Measurements from ENCODE around the gene FUT7. TPM values are rescaled to one million over a fixed set of nuclear protein-coding genes. Genes with fewer than 3 reads are reported as not detected.
"Not testable (repeated sequence)": the region's sequence is repeated elsewhere in the genome, so short reads cannot be mapped to it uniquely, and the experiment has no call there.

FUT7 gene
- total RNA-seq, 1 donor: 2.6 TPM

- Histone ChIP-seq H3K27me3 (ENCODE audit: insufficient read depth, low read length) (no peaks in the 10 kb centered on the region), H3K4me1 (ENCODE audit: insufficient read depth, low read length) (no peaks in the 10 kb centered on the region), H3K4me3 (ENCODE audit: low read length) (no peak overlapping the region), H3K9me3 (ENCODE audit: low read depth, low read length) (no peaks in the 10 kb centered on the region)
Measured at GRCh38 chr9:137012694-137013570, 19.0 kb downstream of the FUT7 start.

DNA sequence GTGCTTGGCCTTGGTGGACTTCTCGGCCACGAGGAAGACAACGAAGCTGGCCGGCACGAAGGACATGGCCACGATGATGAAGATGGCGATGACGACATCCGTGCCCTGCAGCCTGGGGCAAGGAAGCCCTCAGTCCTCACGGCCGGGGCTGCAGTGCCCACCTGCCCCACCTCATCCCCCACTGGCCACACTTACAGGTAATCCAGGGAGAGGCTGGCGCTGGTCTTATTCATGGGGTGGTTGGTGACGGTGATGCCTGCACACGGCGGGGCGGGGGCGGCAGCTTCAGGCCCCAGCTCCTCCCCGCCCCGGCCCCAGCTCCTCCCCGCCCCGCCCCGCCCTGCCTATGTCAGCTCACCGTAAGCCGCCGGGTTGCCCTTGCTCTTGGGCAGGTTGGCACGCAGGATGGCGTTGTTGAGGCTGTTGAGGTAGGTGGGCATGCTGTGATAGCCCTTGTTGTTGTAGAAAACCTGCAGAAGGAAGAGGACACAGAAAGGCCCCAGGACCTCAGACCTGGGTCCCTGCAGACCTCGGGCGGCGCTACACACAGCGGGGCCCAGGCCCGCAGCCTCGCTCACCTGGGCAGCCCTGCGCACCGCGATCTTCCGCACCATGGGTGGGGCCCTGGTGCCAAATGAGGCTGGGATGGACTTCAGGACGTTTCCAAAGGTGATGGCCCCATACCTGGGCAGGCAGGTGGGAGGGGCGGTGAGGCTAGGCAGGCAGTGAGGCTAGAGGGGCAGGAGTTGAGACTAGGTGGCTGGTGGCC is 19.8 kb downstream of the FUT7 start:
- Histone ChIP-seq H3K4me1 (ENCODE audit: insufficient read depth, low read length) (no peaks in the 10 kb centered on the region), H3K27me3 (ENCODE audit: insufficient read depth, low read length) (no peaks in the 10 kb centered on the region), H3K9me3 (ENCODE audit: low read depth, low read length) (no peaks in the 10 kb centered on the region), H3K4me3 (ENCODE audit: low read length) (no peak overlapping the region)

GRCh38 chr9:137011156-137011555 is 20.7 kb downstream of the FUT7 start:
- Histone ChIP-seq H3K4me1 (ENCODE audit: insufficient read depth, low read length) (no peaks in the 10 kb centered on the region), H3K9me3 (ENCODE audit: low read depth, low read length) (no peaks in the 10 kb centered on the region), H3K27me3 (ENCODE audit: insufficient read depth, low read length) (no peaks in the 10 kb centered on the region), H3K4me3 (ENCODE audit: low read length) (no peak overlapping the region)

- Histone ChIP-seq H3K4me1 (ENCODE audit: insufficient read depth, low read length) (no peaks in the 10 kb centered on the region), H3K9me3 (ENCODE audit: low read depth, low read length) (no peaks in the 10 kb centered on the region), H3K4me3 (ENCODE audit: low read length) (no peak overlapping the region), H3K27me3 (ENCODE audit: insufficient read depth, low read length) (no peaks in the 10 kb centered on the region)
Measured at GRCh38 chr9:137009938-137010732, 21.8 kb downstream of the FUT7 start.

- H3K9me3 ChIP-seq (ENCODE audit: low read depth, low read length): no peaks in the 10 kb centered on the region
- H3K27me3 ChIP-seq (ENCODE audit: insufficient read depth, low read length): no peaks in the 10 kb centered on the region
- H3K4me1 ChIP-seq (ENCODE audit: insufficient read depth, low read length): no peaks in the 10 kb centered on the region
- H3K4me3 ChIP-seq (ENCODE audit: low read length): no peak overlapping the region
Measured at GRCh38 chr9:137009217-137009616, 22.7 kb downstream of the FUT7 start.

DNA sequence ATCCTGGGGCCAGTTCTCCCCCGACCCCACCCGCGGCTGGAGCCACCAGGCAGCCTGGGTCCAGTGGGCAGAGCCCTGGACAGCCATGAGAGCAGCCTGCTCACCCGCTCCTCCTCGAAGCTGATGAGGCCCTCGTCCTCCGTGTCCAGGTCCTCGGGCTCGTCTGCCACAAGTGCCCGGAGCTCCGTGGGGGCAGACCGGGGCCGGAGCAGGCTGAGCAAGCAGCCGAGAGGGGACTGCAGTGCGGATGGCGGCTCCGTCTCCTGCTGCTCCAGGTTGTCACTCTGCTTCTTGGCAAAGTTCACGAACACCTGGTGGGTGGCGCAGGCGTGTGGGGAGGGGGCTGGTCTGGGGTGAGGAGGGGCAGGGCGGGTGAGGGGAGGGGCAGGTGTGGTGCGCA is 23.6 kb downstream of the FUT7 start:
- Histone ChIP-seq H3K27me3 (ENCODE audit: insufficient read depth, low read length) (no peaks in the 10 kb centered on the region), H3K4me3 (ENCODE audit: low read length) (no peak overlapping the region), H3K4me1 (ENCODE audit: insufficient read depth, low read length) (no peaks in the 10 kb centered on the region), H3K9me3 (ENCODE audit: low read depth, low read length) (no peaks in the 10 kb centered on the region)

GRCh38 chr9:137007816-137008270 is 24.0 kb downstream of the FUT7 start:
- Histone ChIP-seq H3K4me3 (ENCODE audit: low read length) (no peak overlapping the region), H3K9me3 (ENCODE audit: low read depth, low read length) (no peaks in the 10 kb centered on the region), H3K27me3 (ENCODE audit: insufficient read depth, low read length) (no peaks in the 10 kb centered on the region), H3K4me1 (ENCODE audit: insufficient read depth, low read length) (no peaks in the 10 kb centered on the region)

- no peaks in the 10 kb centered on the region for H3K4me1 ChIP-seq (ENCODE audit: insufficient read depth, low read length)
- no peak overlapping the region for H3K4me3 ChIP-seq (ENCODE audit: low read length)
- no peaks in the 10 kb centered on the region for H3K27me3 ChIP-seq (ENCODE audit: insufficient read depth, low read length)
- no peaks in the 10 kb centered on the region for H3K9me3 ChIP-seq (ENCODE audit: low read depth, low read length)
Measured at GRCh38 chr9:137007108-137007815, 24.6 kb downstream of the FUT7 start.

GRCh38 chr9:137006116-137007003 is 25.5 kb downstream of the FUT7 start:
- Histone ChIP-seq H3K4me3 (ENCODE audit: low read length) (no peak overlapping the region), H3K4me1 (ENCODE audit: insufficient read depth, low read length) (peaks cover 8% of the 10 kb centered on the region), H3K27me3 (ENCODE audit: insufficient read depth, low read length) (no peaks in the 10 kb centered on the region), H3K9me3 (ENCODE audit: low read depth, low read length) (no peaks in the 10 kb centered on the region)

- H3K27me3 ChIP-seq (ENCODE audit: insufficient read depth, low read length); H3K4me3 ChIP-seq (ENCODE audit: low read length); H3K9me3 ChIP-seq (ENCODE audit: low read depth, low read length): not testable (repeated sequence)
- peaks cover 28% of the 10 kb centered on the region for H3K4me1 ChIP-seq (ENCODE audit: insufficient read depth, low read length)
Measured at GRCh38 chr9:137004285-137004684, 27.6 kb downstream of the FUT7 start.

- H3K27me3 ChIP-seq (ENCODE audit: insufficient read depth, low read length): no peaks in the 10 kb centered on the region
- peaks cover 45% of the 10 kb centered on the region for H3K4me1 ChIP-seq (ENCODE audit: insufficient read depth, low read length)
- H3K4me3 ChIP-seq (ENCODE audit: low read length): no peak overlapping the region
- H3K9me3 ChIP-seq (ENCODE audit: low read depth, low read length): no peaks in the 10 kb centered on the region
Measured at GRCh38 chr9:137002646-137003041, 29.2 kb downstream of the FUT7 start.

DNA sequence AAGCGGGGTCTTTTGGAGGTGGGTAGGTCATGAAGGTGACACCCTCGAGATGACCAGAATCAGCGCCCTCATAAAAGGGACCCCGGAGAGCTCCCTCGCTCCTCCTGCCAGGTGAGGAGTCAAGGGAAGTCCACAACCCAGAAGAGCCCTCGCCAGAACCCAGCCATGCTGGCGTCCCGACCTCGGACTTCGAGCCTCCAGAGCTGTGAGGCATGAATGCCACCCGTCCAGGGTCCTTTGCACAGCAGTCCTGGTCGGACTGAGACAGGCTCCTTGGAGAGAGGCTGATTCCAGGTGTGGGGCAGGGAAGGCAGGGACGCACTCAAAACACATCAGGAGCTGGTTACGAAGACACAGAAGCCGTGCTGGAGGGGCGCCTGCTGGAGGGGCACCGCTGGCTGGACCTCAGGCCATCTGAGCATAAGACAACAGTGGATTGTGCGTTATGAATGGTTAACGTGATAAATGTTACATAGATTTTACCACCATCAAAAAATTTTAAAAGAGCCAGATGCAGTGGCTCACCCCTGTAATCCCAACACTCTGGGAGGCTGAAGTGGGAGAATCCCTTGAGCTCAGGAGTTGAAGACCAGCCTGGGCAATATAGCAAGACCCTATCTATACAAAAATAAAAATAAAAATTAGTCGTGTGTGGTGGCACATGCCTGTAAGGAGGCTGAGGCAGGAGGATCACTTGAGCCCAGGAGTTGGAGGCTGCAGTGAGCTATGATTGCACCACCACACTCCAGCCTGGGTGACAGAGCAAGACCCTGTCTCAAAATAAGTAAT is 29.8 kb downstream of the FUT7 start:
- Histone ChIP-seq H3K4me1 (ENCODE audit: insufficient read depth, low read length) (peaks cover 50% of the 10 kb centered on the region), H3K9me3 (ENCODE audit: low read depth, low read length) (no peaks in the 10 kb centered on the region), H3K4me3 (ENCODE audit: low read length) (no peak overlapping the region), H3K27me3 (ENCODE audit: insufficient read depth, low read length) (no peaks in the 10 kb centered on the region)
